Esophagus squamous epithelium (tissue), 5 donors: ENCODE measurements around the gene ZBED4. TPM values are rescaled to one million over a fixed set of nuclear protein-coding genes. Genes with fewer than 3 reads are reported as not detected.

Experiments
- DNase-seq: peaks from one replicate; lab custom pipeline; 2025; lab: John Stamatoyannopoulos, UW
- H3K27ac ChIP-seq, 4 donors: fragments of 200-600 bp; sonication (generic); one replicate each; pipeline ENCODE4 v1.5.1; 2016 to 2019; ENCODE audit warnings: mild to moderate bottlenecking in 1 of 4
- H3K27me3 ChIP-seq, 4 donors: fragments of 200-600 bp; sonication (generic); 1 replicate in 3 of 4; 2 replicates in 1 of 4; pipeline versions ENCODE4 v1.5.1 to v1.6.0; 2017 to 2021; ENCODE audit warnings: antibody characterized with exemption in 1 of 4
- H3K36me3 ChIP-seq, 3 donors: fragments of 200-600 bp; sonication (generic); one replicate each; pipeline ENCODE4 v1.5.1; 2016 to 2019
- H3K4me1 ChIP-seq, 3 donors: fragments of 200-600 bp; sonication (generic); one replicate each; pipeline ENCODE4 v1.5.1; 2017 to 2019
- H3K4me3 ChIP-seq, 4 donors: fragments of 200-600 bp; sonication (generic); 1 replicate in 3 of 4; 2 replicates in 1 of 4; pipeline ENCODE4 v1.5.1; 2016 to 2019; ENCODE audit warnings: mild to moderate bottlenecking in 2 of 4, moderate library complexity in 1 of 4
- H3K9me3 ChIP-seq, 3 donors: fragments of 200-600 bp; sonication (generic); one replicate each; pipeline ENCODE4 v1.5.1; 2016 to 2019
- CTCF ChIP-seq, 6 experiments: fragments of 450-650 bp in 4 of 6; fragments of 200-600 bp in 2 of 6; sonication (generic) in 2 of 6; IDR thresholded peaks; one replicate each; pipeline ENCODE4 v1.5.1; 2016 to 2019; ENCODE audit warnings: antibody characterized with exemption in 6 of 6, mild to moderate bottlenecking in 4 of 6, moderate library complexity in 4 of 6
- POLR2A ChIP-seq, 4 donors: fragments of 450-650 bp; IDR thresholded peaks; one replicate each; pipeline ENCODE4 v1.6.1; 2017; ENCODE audit warnings: antibody characterized with exemption in 4 of 4, mild to moderate bottlenecking in 4 of 4, moderate library complexity in 3 of 4
- WGBS, 2 donors: methylation state at CpG; one replicate each; pipeline ENCODE4 v1.1.5; 2018; 5-methylcytosine and 5-hydroxymethylcytosine counted together
- intact Hi-C: fragments of 100-400 bp; cut with DNase I; formaldehyde crosslinking; loops from one replicate; pipeline ENCODE4 v1.15.0; 2022
- total RNA-seq, 4 donors: library from RNA; depleted of rRNA; stranded (reverse); fragments of >200 nt; gene quantifications; one replicate each; pipeline ENCODE4 v1.1.0, GENCODE V29; 2016
- donor health status: DM: yes; HTN: yes; CAD: no.

Gene ZBED4
- total RNA-seq, 4 donors from 2014 or later: 9.6 to 14.1 (median 13.7) TPM

- H3K27ac ChIP-seq: no peak overlapping the region
- TF ChIP-seq CTCF (IDR thresholded peaks at IDR 0.05) (no peak), POLR2A (IDR thresholded peaks at IDR 0.05) (no peak)
- intact Hi-C loops: no loop called here
- H3K4me3 ChIP-seq: no peak overlapping the region
- no peaks in the 10 kb centered on the region for H3K9me3 ChIP-seq
- H3K4me1 ChIP-seq: no peaks in the 10 kb centered on the region
- DNase-seq: no peak
- peaks cover 9 to 75% (median 11%) of the 10 kb centered on the region in 3 donors for H3K36me3 ChIP-seq
- H3K27me3 ChIP-seq: no peaks in the 10 kb centered on the region
- 86% methylated on average over 11 to 16 of the region's 30 CpGs for WGBS, 2 donors
Observed at GRCh38 chr22:49900441-49901230, 47.0 kb downstream of the ZBED4 start.

- H3K9me3 ChIP-seq: no peaks in the 10 kb centered on the region
- H3K27ac ChIP-seq: no peak overlapping the region
- no peak for DNase-seq
- no peaks in the 10 kb centered on the region for H3K4me1 ChIP-seq
- TF ChIP-seq CTCF (IDR thresholded peaks at IDR 0.05) (no peak), POLR2A (IDR thresholded peaks at IDR 0.05) (no peak)
- intact Hi-C loops: no loop called here
- peaks cover 9 to 83% (median 11%) of the 10 kb centered on the region in 3 donors for H3K36me3 ChIP-seq
- H3K4me3 ChIP-seq: no peak overlapping the region
- 91 to 98% methylated on average over 11 of the region's 11 CpGs for WGBS, 2 donors
- no peaks in the 10 kb centered on the region for H3K27me3 ChIP-seq
Observed at GRCh38 chr22:49901457-49901856, 47.8 kb downstream of the ZBED4 start.

- peaks cover 15 to 96% (median 21%) of the 10 kb centered on the region in 3 donors for H3K36me3 ChIP-seq
- DNase-seq: no peak
- TF ChIP-seq POLR2A (IDR thresholded peaks at IDR 0.05): no peak
- no peak for TF ChIP-seq CTCF (IDR thresholded peaks at IDR 0.05)
- H3K4me1 ChIP-seq: no peaks in the 10 kb centered on the region
- H3K4me3 ChIP-seq: no peak overlapping the region
- no peaks in the 10 kb centered on the region for H3K9me3 ChIP-seq
- no peaks in the 10 kb centered on the region for H3K27me3 ChIP-seq
- H3K27ac ChIP-seq: no peak overlapping the region
- 80 to 96% methylated on average over 3 to 10 of the region's 17 CpGs for WGBS, 2 donors
- intact Hi-C loops: no loop called here
Observed at GRCh38 chr22:49903322-49904039, 49.8 kb downstream of the ZBED4 start.

- Histone ChIP-seq H3K4me3 (no peak overlapping the region), H3K27me3 (no peaks in the 10 kb centered on the region), H3K4me1 (no peaks in the 10 kb centered on the region), H3K9me3 (no peaks in the 10 kb centered on the region), H3K36me3 (peaks cover 15 to 96% (median 21%) of the 10 kb centered on the region in 3 donors), H3K27ac (no peak overlapping the region)
- TF ChIP-seq POLR2A (IDR thresholded peaks at IDR 0.05) (no peak), CTCF (IDR thresholded peaks at IDR 0.05) (no peak)
- 80% methylated on average over 1 of the region's 11 CpGs; no CpG with 5 or more reads in 1 of the 2 donors for WGBS, 2 donors
- intact Hi-C loops: no loop called here
- DNase-seq: no peak
Observed at GRCh38 chr22:49904040-49904369, 50.4 kb downstream of the ZBED4 start.

GRCh38 chr22:49905465-49905864 is 51.8 kb downstream of the ZBED4 start:
- intact Hi-C loops: no loop called here
- TF ChIP-seq POLR2A (IDR thresholded peaks at IDR 0.05) (no peak), CTCF (IDR thresholded peaks at IDR 0.05) (no peak)
- H3K4me3 ChIP-seq: no peak overlapping the region
- no peaks in the 10 kb centered on the region for H3K4me1 ChIP-seq
- DNase-seq: no peak
- H3K27ac ChIP-seq: no peak overlapping the region
- H3K9me3 ChIP-seq: no peaks in the 10 kb centered on the region
- H3K36me3 ChIP-seq: peaks cover 15 to 98% (median 21%) of the 10 kb centered on the region in 3 donors
- WGBS, 2 donors: 92 to 93% methylated on average over 12 to 15 of the region's 18 CpGs
- no peaks in the 10 kb centered on the region for H3K27me3 ChIP-seq
